ENCODE data around the gene ISL2. TPM values are rescaled to one million over a fixed set of nuclear protein-coding genes. Genes with fewer than 3 reads are reported as not detected.

ISL2 gene
- total and polyA plus RNA-seq, 9 of the 15 experiments (the other 6 are each of a cell fraction or from before 2014, with no cell fraction given), result 0.15 to 23.7 (median 4.0) TPM

GRCh38 chr15:76335307-76336253 is 993 bp upstream of the ISL2 start (continued):
- no peak for TF ChIP-seq ZNF696 (CRISPR knock-in tag; conservative IDR thresholded peaks at IDR 0.05)
- TF ChIP-seq PHF20 (IDR thresholded peaks at IDR 0.05; ENCODE audit: partially characterized antibody), result no peak
- TF ChIP-seq ZNF707 (CRISPR knock-in tag; conservative IDR thresholded peaks at IDR 0.05), result no peak
- TF ChIP-seq KLF1 (tag; IDR thresholded peaks at IDR 0.05), result no peak
- TF ChIP-seq SRSF7 (optimal IDR thresholded peaks at IDR 0.05; ENCODE audit: low read depth, low read length), result no peak
- no peak for TF ChIP-seq RB1 (IDR thresholded peaks at IDR 0.05; ENCODE audit: low read depth)
- no peak for TF ChIP-seq ZBTB2 (IDR thresholded peaks at IDR 0.05)
- TF ChIP-seq CREM (IDR thresholded peaks at IDR 0.05; ENCODE audit: low read depth), result no peak
- no peak for TF ChIP-seq MEF2D (tag; conservative IDR thresholded peaks at IDR 0.05; ENCODE audit: low read depth)
- no peak for TF ChIP-seq ZBTB49 (CRISPR knock-in tag; IDR thresholded peaks at IDR 0.05; ENCODE audit: borderline replicate concordance)
- no peak for TF ChIP-seq ZNF311 (CRISPR knock-in tag; IDR thresholded peaks at IDR 0.05)
- no peak for TF ChIP-seq HNRNPUL1 (IDR thresholded peaks at IDR 0.05; ENCODE audit: low read length)
- TF ChIP-seq E4F1 (CRISPR knock-in tag; IDR thresholded peaks at IDR 0.05; ENCODE audit: borderline replicate concordance), result no peak
- no peak; the same call in 1 of the 2 replicates for TF ChIP-seq TOE1 (IDR thresholded peaks at IDR 0.05; ENCODE audit: borderline replicate concordance)
- TF ChIP-seq TOE1 (CRISPR knock-in tag; IDR thresholded peaks at IDR 0.05; ENCODE audit: borderline replicate concordance, low read depth), result no peak
- no peak; the same call in 1 of the 2 replicates for TF ChIP-seq NCOA1 (IDR thresholded peaks at IDR 0.05; ENCODE audit: low read depth)
- TF ChIP-seq DPF2 (IDR thresholded peaks at IDR 0.05), result peak; percentile 52; the same call in 1 of the 2 replicates
- TF ChIP-seq ZNF133 (CRISPR knock-in tag; IDR thresholded peaks at IDR 0.05), result no peak
- peak; percentile 41; the same call in 1 of the 2 replicates for TF ChIP-seq CTBP1 (IDR thresholded peaks at IDR 0.05; ENCODE audit: borderline replicate concordance)
- no peak for TF ChIP-seq NCOA6 (IDR thresholded peaks at IDR 0.05)
- no peak for TF ChIP-seq ZNF436 (CRISPR knock-in tag; IDR thresholded peaks at IDR 0.05)
- peak; percentile 67 for TF ChIP-seq SMARCA4 (IDR thresholded peaks at IDR 0.05)
- TF ChIP-seq MXD1 (CRISPR knock-in tag; IDR thresholded peaks at IDR 0.05; ENCODE audit: borderline replicate concordance, poor library complexity, severe bottlenecking), result peak; percentile 38
